ENCODE results near the gene PDE6A.
"Not testable (repeated sequence)": the region's sequence is repeated elsewhere in the genome, so short reads cannot be mapped to it uniquely, and the experiment has no call there.

PDE6A gene

DNA sequence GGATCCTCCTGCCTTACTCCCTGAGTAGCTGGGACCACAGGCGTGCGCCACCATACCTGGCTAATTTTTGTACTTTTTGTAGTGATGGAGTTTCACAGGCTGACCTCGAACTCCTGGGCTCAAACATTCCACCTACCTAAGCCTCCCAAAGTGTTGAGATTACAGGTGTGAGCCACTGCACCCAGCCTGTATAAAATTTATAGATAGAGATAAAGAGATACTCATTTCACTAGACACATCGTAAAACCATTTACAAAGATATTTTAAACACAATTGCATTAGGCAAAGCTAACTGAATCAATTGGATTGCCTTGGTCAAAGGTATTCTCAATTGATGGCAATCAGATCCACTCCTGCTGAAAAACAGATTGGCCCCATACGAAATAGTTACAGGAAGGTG is 52.0 kb downstream of the PDE6A start:
- no peak for DNase-seq

DNA sequence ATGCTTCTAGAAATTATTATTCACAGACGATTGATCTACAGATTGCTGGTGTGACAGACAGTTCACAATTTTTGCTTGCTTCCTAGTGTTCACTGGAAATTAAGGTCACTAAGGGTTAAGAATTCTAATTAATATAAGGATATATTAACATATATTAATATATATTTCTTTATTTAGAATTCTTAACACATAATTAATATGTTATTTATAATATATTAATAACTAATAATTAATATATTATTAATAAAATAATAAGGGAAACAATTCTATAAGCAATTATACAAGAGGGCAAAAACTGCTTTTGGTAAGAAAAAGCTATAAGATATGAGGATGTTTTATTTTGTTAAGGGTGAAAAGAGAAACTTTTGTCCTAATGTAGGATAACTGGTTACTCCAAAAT is 56.3 kb downstream of the PDE6A start:
- no peak for DNase-seq

DNA sequence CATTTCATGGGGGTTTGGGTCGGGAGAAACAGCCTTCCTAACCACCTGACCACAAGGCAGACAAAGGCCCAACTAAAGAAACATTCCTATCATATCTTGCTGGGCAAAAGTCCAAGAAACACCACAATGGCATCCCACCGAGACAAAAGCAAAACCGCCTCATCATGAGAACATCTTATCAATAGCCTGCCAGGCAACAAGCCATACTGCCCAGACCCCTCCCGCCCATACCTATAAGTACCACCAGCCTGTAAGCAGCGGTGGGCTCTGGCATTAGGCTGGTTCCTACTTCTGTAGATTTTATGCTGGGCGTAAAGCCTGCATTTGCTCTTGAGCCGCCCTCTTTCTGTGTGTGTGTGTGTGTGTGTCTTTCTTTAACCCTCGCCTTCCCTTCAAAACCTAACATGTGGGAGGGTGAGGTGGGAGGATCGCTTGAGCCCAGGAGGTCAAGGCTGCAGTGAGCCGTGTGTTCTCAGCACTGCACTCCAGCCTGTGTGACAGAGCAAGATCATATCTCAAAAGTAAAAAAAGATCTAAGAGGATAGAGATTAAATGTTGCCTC is 56.9 kb downstream of the PDE6A start:
- DNase-seq = no peak

DNA sequence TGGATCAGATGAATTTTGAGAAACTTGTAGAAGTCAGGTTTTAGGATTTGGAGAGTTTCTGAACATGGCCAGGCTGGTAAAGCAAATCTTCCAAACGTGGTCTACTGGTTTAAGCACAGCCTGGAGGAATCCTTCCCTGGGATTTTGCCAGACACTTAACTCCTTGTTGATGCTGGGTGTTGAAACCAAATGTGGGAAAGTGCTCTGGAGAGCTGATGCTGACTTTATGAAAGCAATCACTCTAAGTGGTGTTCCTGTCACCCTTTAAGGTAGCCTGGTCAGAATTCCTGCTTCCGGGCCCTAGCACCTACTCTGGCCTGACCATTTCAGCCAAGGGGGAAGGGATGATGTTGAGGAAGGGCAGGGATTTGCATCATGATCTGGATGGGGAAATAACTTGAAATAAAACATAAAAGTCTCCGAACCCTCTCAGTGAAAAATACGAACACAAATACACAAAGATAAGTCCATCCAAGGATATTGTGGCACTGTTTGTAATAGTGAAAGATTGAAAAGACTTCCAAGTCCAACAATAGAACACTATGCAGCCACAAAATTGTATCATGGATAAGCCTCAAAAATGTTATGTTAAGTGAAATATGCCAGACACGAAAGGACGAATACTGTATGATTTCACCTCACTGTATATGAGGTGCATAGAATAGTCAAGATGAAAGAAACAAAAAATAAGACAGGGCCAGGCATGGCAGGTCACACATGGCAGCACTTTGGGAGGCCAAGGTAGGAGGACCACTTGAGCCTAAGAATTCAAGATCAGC is 57.7 kb downstream of the PDE6A start:
- no peak for DNase-seq

DNA sequence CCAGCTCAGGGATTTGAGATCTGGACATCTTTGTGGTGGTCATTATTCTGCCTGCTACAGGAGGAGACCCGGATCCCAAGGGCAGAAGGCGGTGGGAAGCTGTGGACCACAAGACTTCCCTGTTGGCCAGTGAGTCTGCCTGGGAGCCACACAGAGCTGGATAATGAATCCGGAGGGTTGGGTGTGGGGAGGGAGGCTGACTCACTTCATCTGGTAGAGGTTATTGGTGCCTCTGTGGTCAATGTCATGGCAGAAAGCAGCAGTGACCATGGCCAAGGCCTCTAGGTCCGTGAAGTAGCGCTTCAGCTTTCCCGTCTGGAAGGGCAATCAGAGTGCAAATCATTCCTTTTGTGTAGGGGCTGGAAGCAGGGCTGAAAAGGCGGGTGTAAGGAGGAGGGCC is 58.5 kb downstream of the PDE6A start:
- no peak for DNase-seq

DNA sequence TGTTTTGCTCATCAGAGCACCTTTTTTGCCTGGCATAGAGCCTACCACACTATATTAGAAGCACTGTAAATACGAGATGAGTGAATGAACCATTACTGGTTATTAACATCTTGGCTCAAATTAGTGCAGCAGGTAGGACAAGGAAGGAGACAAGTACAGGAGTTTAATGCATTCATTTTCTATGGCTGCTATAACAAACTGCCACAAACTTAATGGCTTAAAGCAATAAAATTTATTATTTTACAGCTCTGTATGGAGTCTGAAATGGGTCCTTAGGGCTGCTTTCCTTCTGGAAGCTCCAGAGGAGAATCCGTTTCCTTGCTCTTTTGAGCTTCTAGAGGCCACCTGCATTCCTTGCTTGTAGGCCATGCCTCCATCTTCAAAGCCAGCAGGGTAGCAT is 59.1 kb downstream of the PDE6A start:
- DNase-seq = no peak

DNA sequence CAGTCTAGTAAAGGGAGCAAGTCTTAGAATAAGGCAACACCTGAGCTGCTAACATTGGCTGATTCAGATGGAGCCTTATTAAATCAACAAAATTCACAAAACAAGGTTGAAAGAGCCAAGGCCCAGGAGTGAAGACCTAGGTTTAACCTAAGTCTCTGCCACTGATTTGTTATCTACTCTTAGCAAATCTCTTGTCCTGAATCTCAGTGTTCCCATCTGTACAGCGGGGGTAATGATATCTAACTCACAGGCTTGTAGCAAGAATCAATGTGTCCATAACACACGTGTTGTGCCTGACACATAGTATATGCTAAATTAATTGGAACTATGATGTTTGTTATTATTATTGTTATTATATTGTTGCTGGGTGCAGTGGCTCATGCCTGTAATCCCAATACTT is 61.0 kb downstream of the PDE6A start:
- DNase-seq = no peak

DNA sequence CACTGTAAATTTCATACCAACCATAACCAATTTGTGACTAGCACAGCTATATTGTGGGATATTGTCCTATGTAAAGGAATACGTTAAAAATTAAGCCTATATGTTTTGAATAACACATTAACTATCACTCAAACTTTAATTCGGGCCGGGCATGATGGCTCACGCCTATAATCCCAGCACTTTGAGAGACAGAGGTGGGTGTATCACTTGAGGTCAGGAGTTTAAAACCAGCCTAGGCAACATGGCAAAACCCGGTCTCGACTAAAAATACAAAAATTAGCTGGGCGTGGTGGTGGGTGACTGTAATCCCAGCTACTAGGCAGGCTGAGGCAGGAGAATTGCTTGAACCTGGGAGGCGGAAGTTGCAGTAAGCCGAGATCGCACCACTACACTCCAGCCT is 62.0 kb downstream of the PDE6A start:
- not testable (repeated sequence) for DNase-seq

DNA sequence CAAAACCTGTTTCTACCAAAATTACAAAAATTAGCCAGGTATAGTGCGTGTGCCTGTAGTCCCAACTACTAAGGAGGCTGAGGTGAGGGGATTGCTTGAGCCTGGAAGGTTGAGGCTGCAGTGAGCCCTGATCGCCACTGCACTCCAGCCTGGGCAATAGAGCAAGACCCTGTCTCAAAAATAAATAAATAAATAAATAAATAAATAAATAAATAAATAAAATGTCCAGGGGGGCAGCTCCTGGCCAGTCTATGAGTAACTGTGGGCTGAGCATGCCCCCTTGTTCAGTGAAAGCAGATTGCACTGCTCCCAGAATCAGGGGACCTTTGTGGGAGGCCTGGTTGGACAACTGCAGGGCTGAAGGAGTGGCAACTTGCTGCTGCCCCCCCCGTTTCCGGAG is 62.7 kb downstream of the PDE6A start:
- DNase-seq = no peak

DNA sequence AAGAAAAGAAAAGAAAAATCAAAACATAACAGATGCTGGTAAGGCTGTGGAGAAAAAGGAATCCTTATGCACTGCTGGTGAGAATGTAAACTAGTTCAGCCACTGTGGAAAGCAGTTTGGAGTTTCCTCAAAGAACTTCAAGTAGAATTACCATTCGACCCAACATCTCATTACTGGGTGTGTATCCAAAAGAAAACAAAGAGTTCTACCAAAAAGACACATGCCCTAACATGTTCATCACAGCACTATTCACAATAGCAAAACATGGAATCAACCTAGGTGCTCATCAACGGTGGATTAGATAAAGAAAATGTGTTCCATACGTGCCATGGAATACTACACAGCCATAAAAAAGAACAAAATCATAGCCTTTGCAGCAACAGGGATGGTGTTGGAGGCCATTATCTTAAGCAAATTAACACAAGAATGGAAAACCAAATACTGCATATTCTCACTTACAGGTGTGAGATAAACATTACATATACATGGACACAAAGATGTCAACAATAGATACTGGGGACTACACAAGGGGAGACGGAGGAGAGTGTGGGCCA is 63.4 kb downstream of the PDE6A start:
- DNase-seq = no peak

DNA sequence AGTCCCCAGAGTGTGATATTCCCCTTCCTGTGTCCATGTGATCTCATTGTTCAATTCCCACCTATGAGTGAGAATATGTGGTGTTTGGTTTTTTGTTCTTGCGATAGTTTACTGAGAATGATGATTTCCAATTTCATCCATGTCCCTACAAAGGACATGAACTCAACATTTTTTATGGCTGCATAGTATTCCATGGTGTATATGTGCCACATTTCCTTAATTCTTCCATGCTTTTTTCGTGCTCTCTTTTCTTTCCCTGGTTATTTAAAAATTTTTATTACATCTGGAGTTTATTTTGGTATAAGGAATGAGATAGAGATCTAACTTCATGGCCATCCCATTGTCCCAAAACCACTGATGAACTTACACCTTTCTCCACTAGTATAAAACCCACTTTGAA is 65.0 kb downstream of the PDE6A start:
- DNase-seq = not testable (repeated sequence)

DNA sequence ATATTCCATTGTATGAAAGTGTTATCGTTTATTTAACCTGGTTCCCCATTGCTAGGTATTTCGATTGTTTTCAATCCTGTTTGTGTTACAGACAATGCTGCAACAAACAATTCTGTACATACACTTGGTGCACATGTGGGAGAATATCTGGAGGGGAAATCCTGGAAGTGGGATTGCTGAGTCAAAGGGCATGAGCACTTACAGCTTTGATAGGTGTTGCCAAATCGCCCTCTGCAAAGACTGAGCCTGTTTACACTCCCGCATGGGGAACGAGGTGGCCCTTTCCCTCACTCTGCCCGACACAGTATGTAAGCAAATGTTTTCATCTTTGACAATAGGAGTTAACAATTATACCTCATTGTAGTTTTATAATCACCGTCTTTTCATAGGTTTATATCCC is 66.2 kb downstream of the PDE6A start:
- no peak for DNase-seq

DNA sequence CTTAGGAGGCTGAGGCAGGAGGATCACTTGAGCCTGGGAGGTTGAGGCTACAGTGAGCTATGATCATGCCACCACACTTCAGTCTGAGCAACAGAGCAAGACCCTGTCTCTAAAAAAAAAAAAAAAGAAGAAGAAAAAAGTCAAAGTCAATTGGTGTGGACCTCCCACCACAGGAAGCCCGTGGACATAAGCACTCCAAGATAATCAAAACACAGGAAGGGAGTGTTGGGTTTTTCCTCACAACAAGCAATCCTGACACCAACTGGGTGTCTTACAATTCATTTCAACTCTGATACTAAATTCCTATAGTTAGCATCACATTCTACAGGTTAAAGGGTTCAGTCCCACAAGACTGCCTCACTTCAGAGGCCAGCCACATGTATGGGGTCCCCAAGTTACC is 70.7 kb downstream of the PDE6A start:
- no peak for DNase-seq

DNA sequence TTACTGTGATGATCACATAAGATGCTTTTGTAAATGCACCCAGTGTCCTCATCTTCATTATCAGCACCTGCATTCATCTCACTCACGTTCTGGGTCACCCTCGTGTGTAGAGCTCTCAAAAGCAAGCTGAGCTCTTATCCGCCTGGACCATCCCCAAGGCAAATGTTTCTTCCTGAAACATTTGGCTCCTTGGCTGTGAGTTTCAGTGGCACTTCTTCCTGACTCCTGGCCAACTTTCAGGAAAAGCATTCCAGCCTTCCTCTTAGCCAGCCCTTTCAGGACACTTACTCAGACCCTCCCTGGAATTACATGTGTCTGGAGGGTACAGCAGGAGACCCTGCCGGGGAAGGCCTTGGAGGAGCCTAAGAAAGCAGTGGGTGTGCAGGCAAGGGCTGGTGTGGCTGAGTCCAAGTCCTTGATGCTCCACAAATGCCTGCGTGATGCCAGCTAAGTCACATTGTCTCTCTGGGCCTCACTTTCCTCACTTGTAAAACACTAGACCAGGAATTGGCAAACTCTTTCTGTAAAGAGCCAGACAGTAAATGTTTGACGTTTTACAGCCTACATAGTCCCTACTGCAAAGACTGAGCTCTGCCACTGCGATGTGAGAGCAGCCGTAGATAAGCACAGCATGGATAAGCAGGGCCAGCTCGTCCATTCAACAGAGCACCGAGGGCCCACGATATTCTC is 72.1 kb downstream of the PDE6A start:
- DNase-seq = no peak

DNA sequence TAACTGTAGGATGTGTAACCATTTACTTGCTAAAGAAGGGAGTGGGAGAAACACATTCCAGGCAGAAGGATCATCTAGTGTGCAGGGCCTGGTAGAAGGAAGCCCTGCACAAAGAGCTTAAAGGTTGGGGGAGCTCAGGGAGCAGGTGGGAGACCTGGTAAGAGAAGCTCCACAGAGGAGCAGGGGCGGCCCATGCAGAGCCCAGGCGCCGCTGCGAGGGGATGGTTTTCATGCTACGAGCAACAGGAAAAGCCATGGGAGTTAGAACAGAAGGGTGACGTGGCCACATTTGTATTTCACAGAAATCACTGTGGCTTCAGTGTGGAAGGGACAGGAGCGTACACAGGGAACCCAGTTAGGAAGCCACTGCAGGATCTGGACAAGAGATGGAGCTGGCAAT is 73.1 kb downstream of the PDE6A start:
- no peak for DNase-seq

DNA sequence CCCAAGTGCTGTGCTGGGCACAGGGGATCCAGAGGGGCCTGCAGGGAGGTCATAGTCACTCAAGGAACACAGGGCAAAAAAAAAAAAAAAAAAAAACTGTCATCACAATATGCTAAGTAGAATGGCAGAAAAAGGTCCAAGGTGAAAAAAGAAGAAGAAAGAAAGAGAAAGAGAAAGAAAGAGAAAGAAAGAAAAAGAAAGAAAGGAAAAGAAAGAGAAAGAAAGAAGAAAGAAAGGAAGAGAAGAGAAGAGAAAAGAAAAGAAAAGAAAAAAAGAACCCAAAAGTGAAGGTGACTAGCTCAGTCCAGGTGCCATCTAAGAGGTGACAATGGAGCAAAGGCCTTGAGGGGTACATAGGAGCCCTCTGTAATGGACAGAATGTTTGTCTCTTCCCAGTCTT is 73.9 kb downstream of the PDE6A start:
- DNase-seq = no peak

DNA sequence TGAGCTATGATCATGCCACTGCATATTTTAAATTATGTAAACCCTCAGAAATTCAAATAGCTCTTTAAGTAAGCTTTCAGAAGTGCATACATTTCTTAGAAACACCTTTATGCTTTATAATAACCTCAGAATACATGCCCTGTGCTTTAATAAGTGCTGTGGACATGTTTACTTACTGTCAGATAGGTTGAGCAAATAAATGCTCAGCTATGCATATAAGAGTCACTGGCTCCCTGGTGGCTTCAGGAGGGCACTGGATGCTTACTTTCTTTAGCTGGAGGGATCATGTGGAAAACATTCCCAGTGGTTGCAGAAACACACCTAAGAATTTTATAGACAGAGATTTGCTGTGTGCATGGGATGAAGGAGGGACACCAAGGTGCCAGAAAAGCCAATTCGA is 74.4 kb downstream of the PDE6A start:
- no peak for DNase-seq

DNA sequence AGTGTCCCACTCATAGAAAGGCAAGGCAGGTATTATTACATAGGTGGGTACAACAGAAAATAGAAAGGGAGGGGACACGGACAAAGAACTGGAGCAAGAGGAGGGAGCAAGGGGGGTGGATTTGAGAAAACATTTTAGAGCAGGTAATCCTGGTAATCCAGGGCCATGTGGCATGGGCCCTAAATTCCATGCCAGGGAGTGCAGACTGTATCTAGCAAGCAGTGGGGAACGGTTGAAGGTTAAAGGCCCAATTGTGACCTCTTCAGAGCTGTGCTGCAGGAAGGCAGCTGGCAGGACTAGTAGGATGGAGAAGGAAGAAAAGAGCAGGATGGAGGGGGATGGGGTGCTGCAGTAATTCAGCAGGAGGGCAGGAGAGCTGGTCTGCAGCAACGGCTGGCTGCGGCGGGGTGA is 75.2 kb downstream of the PDE6A start:
- DNase-seq = no peak

DNA sequence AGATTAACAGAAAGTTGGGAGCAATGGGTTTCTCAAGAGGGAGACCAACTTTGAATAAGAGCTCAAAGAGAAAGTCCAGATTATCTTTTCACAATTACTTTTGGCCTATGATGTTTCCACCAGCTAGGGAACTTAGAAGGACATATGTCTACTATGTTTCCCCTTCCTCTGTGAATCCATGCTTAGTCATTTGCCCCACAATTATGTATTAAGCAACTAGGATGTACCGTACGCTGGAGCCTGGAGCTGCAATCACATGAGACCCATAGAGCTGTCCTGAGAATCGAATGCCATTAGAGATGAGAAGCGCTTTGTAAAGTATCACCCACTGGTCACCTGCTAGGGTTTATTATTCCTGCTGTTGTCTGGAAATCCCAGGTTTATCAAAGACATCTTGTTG is 78.8 kb downstream of the PDE6A start:
- no peak for DNase-seq

DNA sequence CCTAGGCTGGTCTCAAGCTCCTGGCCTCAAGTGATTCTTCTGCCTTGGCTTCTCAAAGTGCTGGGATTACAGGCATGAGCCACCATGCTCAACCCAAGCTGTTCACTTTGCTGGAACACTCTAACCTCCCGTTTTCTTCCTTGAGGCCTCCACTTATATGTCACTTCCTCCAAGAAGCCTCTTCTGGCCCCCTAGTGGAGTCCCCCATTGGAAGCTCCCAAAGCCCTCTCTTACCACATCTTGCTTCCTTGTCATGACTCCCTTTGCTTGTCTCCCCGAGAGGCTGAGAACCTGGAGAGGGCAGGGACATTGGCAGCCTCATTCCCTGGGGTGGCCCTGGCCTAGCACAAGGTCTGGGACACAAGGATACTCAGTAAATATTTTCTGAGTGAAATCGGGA is 80.8 kb downstream of the PDE6A start:
- DNase-seq = no peak

DNA sequence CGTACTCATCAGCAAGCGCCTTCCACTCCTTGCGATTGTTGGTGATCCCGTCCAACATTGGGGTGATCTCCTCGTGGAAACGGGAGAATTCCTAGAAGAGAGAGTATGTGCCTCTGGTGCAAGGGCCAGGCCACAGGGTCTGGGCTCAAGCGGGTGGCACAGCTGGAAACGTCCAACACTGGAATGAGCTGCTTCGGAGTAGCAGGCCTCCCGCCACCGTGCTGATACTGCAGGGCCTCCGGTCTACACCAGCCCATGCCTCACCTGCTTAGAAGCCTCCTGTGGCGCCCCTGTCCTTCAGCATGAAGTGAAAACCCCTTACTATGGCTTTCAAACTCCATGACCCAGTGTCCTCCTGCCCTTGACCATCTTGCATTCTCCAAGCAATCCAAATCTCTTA is 81.4 kb downstream of the PDE6A start:
- DNase-seq = no peak

DNA sequence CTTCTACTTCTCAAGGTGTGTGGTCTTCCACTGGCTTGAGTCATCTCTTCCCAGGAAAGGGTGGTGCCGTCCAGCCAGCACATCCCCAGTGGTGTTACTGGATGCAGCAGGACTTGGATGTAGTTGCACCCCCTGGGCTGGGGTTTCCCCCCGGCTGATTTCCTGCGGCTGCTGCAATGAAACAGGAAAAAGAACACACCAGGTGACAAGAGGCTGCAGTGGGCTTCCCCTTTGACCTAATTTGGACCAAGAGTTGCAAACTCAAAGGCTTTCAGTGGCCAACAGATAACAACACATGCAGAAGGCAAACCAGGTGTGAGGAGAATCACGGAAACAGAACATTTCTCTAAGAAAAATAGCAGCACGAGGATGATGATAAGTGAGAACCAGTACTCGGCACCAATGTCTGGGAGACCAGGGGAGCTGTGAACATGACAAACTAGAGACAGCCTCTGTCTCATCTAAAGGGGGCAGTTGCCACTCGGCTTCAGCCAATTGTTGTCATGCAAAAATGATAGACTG is 83.7 kb downstream of the PDE6A start:
- DNase-seq = no peak

DNA sequence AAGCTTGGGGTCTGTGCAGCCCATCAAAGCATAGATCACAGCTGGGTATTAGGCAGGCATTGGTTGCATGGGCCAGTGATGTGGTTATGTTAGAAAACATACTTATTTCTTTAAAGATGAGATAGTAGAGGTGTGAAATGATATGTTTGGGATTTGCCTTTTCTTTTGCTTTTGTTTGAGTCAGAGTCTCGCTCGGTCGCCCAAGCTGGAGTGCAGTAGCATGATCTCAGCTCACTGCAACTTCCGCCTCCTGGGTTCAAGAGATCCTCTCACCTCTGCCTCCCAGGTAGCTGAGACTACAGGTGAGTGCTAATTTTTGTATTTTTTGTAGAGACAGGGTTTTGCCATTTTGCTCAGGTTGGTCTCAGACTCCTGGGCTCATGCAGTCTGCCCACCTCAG is 84.8 kb downstream of the PDE6A start:
- no peak for DNase-seq

DNA sequence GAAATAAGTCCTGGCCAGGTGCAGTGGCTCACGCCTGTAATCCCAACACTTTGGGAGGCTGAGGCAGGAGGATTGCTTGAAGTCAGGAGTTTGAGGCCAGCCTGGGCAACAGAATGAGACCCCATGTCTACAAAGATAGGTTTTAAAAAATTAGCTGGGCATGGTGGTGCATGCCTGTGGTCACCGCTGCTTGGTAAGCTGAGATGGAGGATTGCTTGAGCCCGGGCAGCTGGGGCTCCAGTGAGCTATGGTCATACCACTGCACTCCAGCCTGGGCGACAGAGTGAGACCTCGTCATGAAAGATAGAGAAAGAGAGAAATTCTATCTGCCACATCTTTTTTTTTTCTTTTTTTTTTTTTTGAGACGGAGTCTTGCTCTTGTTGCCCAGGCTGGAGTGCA is 86.1 kb downstream of the PDE6A start:
- DNase-seq = not testable (repeated sequence)

All from midbrain (tissue), 1 donor.